Activated CD8-positive, alpha-beta memory T cell treated with anti-CD3 and anti-CD28 coated beads, Interleukin-2, amount 50 U/mL, for 1 hour (primary cell): ENCODE results near the gene ASTL.
"Not testable (repeated sequence)": the region's sequence is repeated elsewhere in the genome, so short reads cannot be mapped to it uniquely, and the experiment has no call there.

Experiments
- DNase-seq: peaks from one replicate; pipeline ENCODE4 v3.0.0-alpha.2; 2020; ENCODE audit errors: extremely low read depth

The ASTL gene

GRCh38 chr2:96138179-96139145, at the start of gene ASTL:
Gene ASTL (minus strand): TSS chr2:96138502. CDS start chr2:96138436, 66 bp downstream.
- DNase-seq = no peak

GRCh38 chr2:96186562-96186961, 48.3 kb upstream of the ASTL start:
- no peak for DNase-seq

GRCh38 chr2:96185516-96185915, 47.2 kb upstream of the ASTL start:
- DNase-seq = no peak

GRCh38 chr2:96184989-96185388, 46.7 kb upstream of the ASTL start:
- no peak for DNase-seq

- DNase-seq = no peak
Observed at GRCh38 chr2:96184188-96184587, 45.9 kb upstream of the ASTL start.

GRCh38 chr2:96181529-96181928, 43.2 kb upstream of the ASTL start:
- no peak for DNase-seq

- no peak for DNase-seq
Observed at GRCh38 chr2:96180521-96180920, 42.2 kb upstream of the ASTL start.

GRCh38 chr2:96180002-96180401, 41.7 kb upstream of the ASTL start:
- DNase-seq = no peak

GRCh38 chr2:96176661-96177060, 38.4 kb upstream of the ASTL start:
- no peak for DNase-seq

GRCh38 chr2:96175951-96176350, 37.6 kb upstream of the ASTL start:
- DNase-seq = no peak

GRCh38 chr2:96174251-96175144, 36.2 kb upstream of the ASTL start:
- peak; percentile 68 for DNase-seq

- no peak for DNase-seq
Observed at GRCh38 chr2:96171831-96172230, 33.5 kb upstream of the ASTL start.

GRCh38 chr2:96170626-96171025, 32.3 kb upstream of the ASTL start:
- DNase-seq = no peak

GRCh38 chr2:96169868-96170507, 31.7 kb upstream of the ASTL start:
- no peak for DNase-seq

- DNase-seq = no peak
Observed at GRCh38 chr2:96167407-96168013, 29.2 kb upstream of the ASTL start.

GRCh38 chr2:96164459-96165184, 26.3 kb upstream of the ASTL start:
- DNase-seq = peak; percentile 27

GRCh38 chr2:96163768-96164429, 25.6 kb upstream of the ASTL start:
- peak; percentile 62 for DNase-seq

GRCh38 chr2:96163415-96163767, 25.1 kb upstream of the ASTL start:
- no peak for DNase-seq

- DNase-seq = no peak
Observed at GRCh38 chr2:96161898-96162297, 23.6 kb upstream of the ASTL start.

GRCh38 chr2:96160366-96160765, 22.1 kb upstream of the ASTL start:
- not testable (repeated sequence) for DNase-seq
